SK-N-SH (cell line): ENCODE results near the gene CELA3B. TPM values are rescaled to one million over a fixed set of nuclear protein-coding genes. Genes with fewer than 3 reads are reported as not detected.

Experiments used
- CTCF ChIA-PET: fragments of 300-600, 350-600 bp; formaldehyde crosslinking; extraction: SDS; loops from one replicate; lab custom pipeline; 2021; lab: Yijun Ruan, JAX
- POLR2A ChIA-PET: fragments of 350-600 bp; sonication (Branson Sonifier 250); formaldehyde crosslinking; extraction: SDS; loops from one replicate; lab custom pipeline; 2020; ENCODE audit warnings: antibody characterized with exemption, inconsistent platforms; lab: Yijun Ruan, JAX
- DNase-seq: peaks from one replicate; pipeline ENCODE4 v3.0.0; 2012
- H2AFZ ChIP-seq: fragments of 200-600 bp; sonication (generic); 2 replicates; pipeline ENCODE4 v1.8.1; 2016; ENCODE audit warnings: antibody characterized with exemption, mild to moderate bottlenecking, low read depth
- H3F3A ChIP-seq: fragments of 200-600 bp; sonication (generic); replicated peaks from 2 replicates; pipeline ENCODE3; 2016; ENCODE audit warnings: antibody characterized with exemption, mild to moderate bottlenecking; ENCODE audit not compliant: insufficient read depth
- H3K27ac ChIP-seq, 2 experiments: fragments of 200-500 bp in 1 of 2; fragments of 200-600 bp in 1 of 2; sonication (Bioruptor generic) in 1 of 2; sonication (generic), shearing (Covaris generic) in 1 of 2; 2 replicates each; pipeline versions ENCODE4 v1.5.1 to v1.6.1; 2014 to 2016; ENCODE audit warnings: low read depth in 2 of 2, inconsistent platforms in 1 of 2, low read length in 1 of 2, mild to moderate bottlenecking in 1 of 2, mixed read lengths in 1 of 2
- H3K27me3 ChIP-seq: fragments of 200-600 bp; sonication (generic), shearing (Covaris generic); 2 replicates; pipeline ENCODE4 v1.6.1; 2016; ENCODE audit warnings: mixed run types; ENCODE audit not compliant: insufficient read depth
- H3K36me3 ChIP-seq, 2 experiments: fragments of 200-500 bp in 1 of 2; fragments of 200-600 bp in 1 of 2; sonication (Bioruptor generic) in 1 of 2; sonication (generic) in 1 of 2; replicated peaks in 1 of 2; 2 replicates each; pipeline versions ENCODE3 to v1.5.1; 2014 to 2016; ENCODE audit warnings: low read length in 1 of 2, mild to moderate bottlenecking in 1 of 2; ENCODE audit not compliant: insufficient read depth in 2 of 2, control insufficient read depth in 1 of 2
- H3K4me1 ChIP-seq, 2 experiments: fragments of 200-500 bp in 1 of 2; fragments of 200-600 bp in 1 of 2; sonication (Bioruptor generic) in 1 of 2; sonication (generic), shearing (Covaris generic) in 1 of 2; 2 replicates each; pipeline versions ENCODE4 v1.5.1 to v1.6.1; 2014 to 2016; ENCODE audit warnings: low read depth in 1 of 2, low read length in 1 of 2, mixed run types in 1 of 2; ENCODE audit not compliant: insufficient read depth in 2 of 2, control insufficient read depth in 1 of 2
- H3K4me2 ChIP-seq: fragments of 200-600 bp; sonication (generic), shearing (Covaris generic); 2 replicates; pipeline ENCODE4 v1.6.1; 2017; ENCODE audit warnings: mixed run types
- H3K4me3 ChIP-seq, 2 experiments: fragments of 200-500 bp in 1 of 2; fragments of 200-600 bp in 1 of 2; sonication (Bioruptor generic) in 1 of 2; sonication (generic), shearing (Covaris generic) in 1 of 2; 2 replicates each; pipeline versions ENCODE4 v1.5.1 to v1.8.1; 2014 to 2016; ENCODE audit warnings: low read depth in 2 of 2, inconsistent platforms in 1 of 2, low read length in 1 of 2, mild to moderate bottlenecking in 1 of 2, mixed read lengths in 1 of 2, moderate library complexity in 1 of 2
- H3K79me2 ChIP-seq: fragments of 200-600 bp; sonication (generic); 2 replicates; pipeline ENCODE4 v1.8.1; 2017; ENCODE audit warnings: mild to moderate bottlenecking; ENCODE audit not compliant: insufficient read depth
- H3K9ac ChIP-seq: fragments of 200-600 bp; sonication (generic); 2 replicates; pipeline ENCODE4 v1.6.1; 2017; ENCODE audit warnings: mixed run types
- H3K9me2 ChIP-seq: fragments of 200-600 bp; sonication (generic); 2 replicates; pipeline ENCODE4 v1.6.1; 2017; ENCODE audit warnings: mixed run types
- H3K9me3 ChIP-seq: fragments of 200-600 bp; sonication (generic); 2 replicates; pipeline ENCODE4 v1.6.1; 2017; ENCODE audit warnings: mixed run types, mild to moderate bottlenecking, moderate library complexity
- H4K20me1 ChIP-seq: fragments of 200-600 bp; sonication (generic); 2 replicates; pipeline ENCODE4 v1.6.1; 2017; ENCODE audit warnings: mild to moderate bottlenecking, mixed run types; ENCODE audit not compliant: insufficient read depth
- ELF1 ChIP-seq: IDR thresholded peaks from 2 replicates; pipeline ENCODE4 v1.4.0; 2012
- EP300 ChIP-seq, 2 experiments: IDR thresholded peaks; 2 replicates each; pipeline versions ENCODE4 v1.4.0 to v1.6.1; 2012; ENCODE audit warnings: borderline replicate concordance in 1 of 2, low read depth in 1 of 2, low read length in 1 of 2
- EZH2phosphoT487 ChIP-seq: fragments of 200-600 bp; sonication (generic); IDR thresholded peaks from 2 replicates; pipeline ENCODE4 v1.6.1; 2017; ENCODE audit warnings: low read depth, mixed run types, mild to moderate bottlenecking, antibody characterized with exemption, moderate library complexity, borderline replicate concordance
- FOSL2 ChIP-seq: IDR thresholded peaks from 2 replicates; pipeline ENCODE4 v1.4.0; 2012; ENCODE audit warnings: low read depth, mild to moderate bottlenecking, moderate library complexity, borderline replicate concordance
- GABPA ChIP-seq: IDR thresholded peaks from 2 replicates; pipeline ENCODE4 v1.4.0; 2012; ENCODE audit warnings: low read depth, mild to moderate bottlenecking
- MXI1 ChIP-seq: IDR thresholded peaks from 2 replicates; pipeline ENCODE4 v1.6.1; 2012; ENCODE audit warnings: mild to moderate bottlenecking, low read depth, low read length, improper control_type of control experiment
- NRF1 ChIP-seq: IDR thresholded peaks from 2 replicates; pipeline ENCODE4 v1.6.1; 2012; ENCODE audit warnings: low read depth, mild to moderate bottlenecking, low read length
- RAD21 ChIP-seq: IDR thresholded peaks from 2 replicates; pipeline ENCODE4 v1.6.1; 2012; ENCODE audit warnings: mild to moderate bottlenecking, low read length
- RCOR1 ChIP-seq: fragments of 150-350 bp; IDR thresholded peaks from 2 replicates; pipeline ENCODE4 v1.6.1; 2017; ENCODE audit warnings: antibody characterized with exemption, low read length
- RFX5 ChIP-seq: IDR thresholded peaks from 2 replicates; pipeline ENCODE4 v1.6.1; 2012; ENCODE audit warnings: mild to moderate bottlenecking, improper control_type of control experiment, low read length
- SIN3A ChIP-seq: IDR thresholded peaks from 2 replicates; pipeline ENCODE4 v1.6.1; 2012; ENCODE audit warnings: low read depth, mild to moderate bottlenecking, low read length, moderate library complexity, borderline replicate concordance
- WGBS: methylation state at CpG from one replicate; pipeline ENCODE4 v1.1.6; 2017; ENCODE audit warnings: low lambda C conversion rate; 5-methylcytosine and 5-hydroxymethylcytosine counted together
- polyA plus RNA-seq, 3 experiments: library from polyadenylated mRNA; depleted of rRNA; stranded (reverse); fragments of >200 nt; gene quantifications; 2 replicates each; pipeline ENCODE4 v1.2.3, GENCODE V29; 2012
- TF ChIP-seq, protein P1 (sequence below): IDR thresholded peaks from 2 replicates; pipeline ENCODE4 v1.4.0; 2012; ENCODE audit warnings: low read depth, borderline replicate concordance
- TF ChIP-seq, protein P2 (sequence below): fragments of 200-600 bp; sonication (generic); IDR thresholded peaks from 2 replicates; pipeline ENCODE4 v1.6.1; 2017; ENCODE audit warnings: antibody characterized with exemption, mild to moderate bottlenecking, moderate library complexity
- TF ChIP-seq, protein P3 (sequence below): fragments of 150-350 bp; IDR thresholded peaks from 2 replicates; pipeline ENCODE4 v1.6.1; 2016; ENCODE audit warnings: mild to moderate bottlenecking, low read depth, low read length
- TF ChIP-seq, protein P4 (sequence below): IDR thresholded peaks from 2 replicates; pipeline ENCODE4 v1.6.1; 2012; ENCODE audit warnings: mild to moderate bottlenecking, low read depth, low read length, moderate library complexity

The CELA3B gene
- polyA plus RNA-seq, 1 of the 3 experiments (the other 2 are of a cell fraction): not detected

DNA sequence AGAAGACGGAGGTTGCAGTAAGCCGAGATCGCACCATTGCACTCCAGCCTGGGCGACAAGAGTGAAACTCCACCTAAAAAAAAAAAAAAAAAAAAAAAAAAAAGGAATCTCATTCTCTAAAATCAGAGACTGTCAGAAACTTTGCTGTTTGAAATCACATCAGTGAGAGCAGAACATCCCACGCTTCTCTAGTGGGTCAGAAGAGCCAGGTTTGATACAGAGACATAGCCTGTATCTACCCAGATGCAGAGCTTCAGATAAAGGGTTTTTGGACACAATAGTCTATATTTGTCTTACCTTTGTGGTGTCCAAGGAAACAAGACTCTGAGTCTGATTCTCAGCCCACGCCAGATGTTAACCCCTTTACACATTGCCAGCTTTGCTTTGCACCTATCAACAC, 44.2 kb downstream of the CELA3B start:
- Histone ChIP-seq H3K9ac (no peak overlapping the region), H3K9me2 (no peaks in the 10 kb centered on the region), H3K4me2 (no peak overlapping the region), H3K79me2 (peaks cover 3% of the 10 kb centered on the region; the same call in 1 of the 2 replicates), H3K9me3 (no peaks in the 10 kb centered on the region), H3F3A (peaks cover 24% of the 10 kb centered on the region), H3K4me3 (no peak overlapping the region), H3K27me3 (no peaks in the 10 kb centered on the region), H3K36me3 (no peaks in the 10 kb centered on the region), H3K27ac (no peak overlapping the region), H2AFZ (no peak overlapping the region), H3K4me1 (peaks cover 0 to 5% of the 10 kb centered on the region in 2 experiments; a peak in 1 of 4 replicates), H4K20me1 (no peaks in the 10 kb centered on the region)
- TF ChIP-seq, protein P1, sequence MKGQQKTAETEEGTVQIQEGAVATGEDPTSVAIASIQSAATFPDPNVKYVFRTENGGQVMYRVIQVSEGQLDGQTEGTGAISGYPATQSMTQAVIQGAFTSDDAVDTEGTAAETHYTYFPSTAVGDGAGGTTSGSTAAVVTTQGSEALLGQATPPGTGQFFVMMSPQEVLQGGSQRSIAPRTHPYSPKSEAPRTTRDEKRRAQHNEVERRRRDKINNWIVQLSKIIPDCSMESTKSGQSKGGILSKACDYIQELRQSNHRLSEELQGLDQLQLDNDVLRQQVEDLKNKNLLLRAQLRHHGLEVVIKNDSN: no peak
- TF ChIP-seq RAD21 (no peak), FOSL2 (no peak), EP300 (IDR thresholded peaks at IDR 0.05; ENCODE audit: borderline replicate concordance in 1 of 2, low read depth in 1 of 2, low read length in 1 of 2) (no peak), RFX5 (no peak), SIN3A (no peak), NRF1 (no peak), ELF1 (no peak), MXI1 (no peak), RCOR1 (no peak), GABPA (no peak), EZH2phosphoT487 (no peak)
- TF ChIP-seq, protein P2, sequence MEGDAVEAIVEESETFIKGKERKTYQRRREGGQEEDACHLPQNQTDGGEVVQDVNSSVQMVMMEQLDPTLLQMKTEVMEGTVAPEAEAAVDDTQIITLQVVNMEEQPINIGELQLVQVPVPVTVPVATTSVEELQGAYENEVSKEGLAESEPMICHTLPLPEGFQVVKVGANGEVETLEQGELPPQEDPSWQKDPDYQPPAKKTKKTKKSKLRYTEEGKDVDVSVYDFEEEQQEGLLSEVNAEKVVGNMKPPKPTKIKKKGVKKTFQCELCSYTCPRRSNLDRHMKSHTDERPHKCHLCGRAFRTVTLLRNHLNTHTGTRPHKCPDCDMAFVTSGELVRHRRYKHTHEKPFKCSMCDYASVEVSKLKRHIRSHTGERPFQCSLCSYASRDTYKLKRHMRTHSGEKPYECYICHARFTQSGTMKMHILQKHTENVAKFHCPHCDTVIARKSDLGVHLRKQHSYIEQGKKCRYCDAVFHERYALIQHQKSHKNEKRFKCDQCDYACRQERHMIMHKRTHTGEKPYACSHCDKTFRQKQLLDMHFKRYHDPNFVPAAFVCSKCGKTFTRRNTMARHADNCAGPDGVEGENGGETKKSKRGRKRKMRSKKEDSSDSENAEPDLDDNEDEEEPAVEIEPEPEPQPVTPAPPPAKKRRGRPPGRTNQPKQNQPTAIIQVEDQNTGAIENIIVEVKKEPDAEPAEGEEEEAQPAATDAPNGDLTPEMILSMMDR: no peak
- TF ChIP-seq, protein P3, sequence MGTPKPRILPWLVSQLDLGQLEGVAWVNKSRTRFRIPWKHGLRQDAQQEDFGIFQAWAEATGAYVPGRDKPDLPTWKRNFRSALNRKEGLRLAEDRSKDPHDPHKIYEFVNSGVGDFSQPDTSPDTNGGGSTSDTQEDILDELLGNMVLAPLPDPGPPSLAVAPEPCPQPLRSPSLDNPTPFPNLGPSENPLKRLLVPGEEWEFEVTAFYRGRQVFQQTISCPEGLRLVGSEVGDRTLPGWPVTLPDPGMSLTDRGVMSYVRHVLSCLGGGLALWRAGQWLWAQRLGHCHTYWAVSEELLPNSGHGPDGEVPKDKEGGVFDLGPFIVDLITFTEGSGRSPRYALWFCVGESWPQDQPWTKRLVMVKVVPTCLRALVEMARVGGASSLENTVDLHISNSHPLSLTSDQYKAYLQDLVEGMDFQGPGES: no peak
- TF ChIP-seq, protein P4, sequence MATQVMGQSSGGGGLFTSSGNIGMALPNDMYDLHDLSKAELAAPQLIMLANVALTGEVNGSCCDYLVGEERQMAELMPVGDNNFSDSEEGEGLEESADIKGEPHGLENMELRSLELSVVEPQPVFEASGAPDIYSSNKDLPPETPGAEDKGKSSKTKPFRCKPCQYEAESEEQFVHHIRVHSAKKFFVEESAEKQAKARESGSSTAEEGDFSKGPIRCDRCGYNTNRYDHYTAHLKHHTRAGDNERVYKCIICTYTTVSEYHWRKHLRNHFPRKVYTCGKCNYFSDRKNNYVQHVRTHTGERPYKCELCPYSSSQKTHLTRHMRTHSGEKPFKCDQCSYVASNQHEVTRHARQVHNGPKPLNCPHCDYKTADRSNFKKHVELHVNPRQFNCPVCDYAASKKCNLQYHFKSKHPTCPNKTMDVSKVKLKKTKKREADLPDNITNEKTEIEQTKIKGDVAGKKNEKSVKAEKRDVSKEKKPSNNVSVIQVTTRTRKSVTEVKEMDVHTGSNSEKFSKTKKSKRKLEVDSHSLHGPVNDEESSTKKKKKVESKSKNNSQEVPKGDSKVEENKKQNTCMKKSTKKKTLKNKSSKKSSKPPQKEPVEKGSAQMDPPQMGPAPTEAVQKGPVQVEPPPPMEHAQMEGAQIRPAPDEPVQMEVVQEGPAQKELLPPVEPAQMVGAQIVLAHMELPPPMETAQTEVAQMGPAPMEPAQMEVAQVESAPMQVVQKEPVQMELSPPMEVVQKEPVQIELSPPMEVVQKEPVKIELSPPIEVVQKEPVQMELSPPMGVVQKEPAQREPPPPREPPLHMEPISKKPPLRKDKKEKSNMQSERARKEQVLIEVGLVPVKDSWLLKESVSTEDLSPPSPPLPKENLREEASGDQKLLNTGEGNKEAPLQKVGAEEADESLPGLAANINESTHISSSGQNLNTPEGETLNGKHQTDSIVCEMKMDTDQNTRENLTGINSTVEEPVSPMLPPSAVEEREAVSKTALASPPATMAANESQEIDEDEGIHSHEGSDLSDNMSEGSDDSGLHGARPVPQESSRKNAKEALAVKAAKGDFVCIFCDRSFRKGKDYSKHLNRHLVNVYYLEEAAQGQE: no peak
- CTCF ChIA-PET: interaction anchor here (0.9 to 1.6 kb wide), 3 partner anchors 57 to 651 kb away, joined by 3 read pairs; no protein-coding TSS in a partner anchor
- DNase-seq: no peak
- 97% methylated on average over 6 of the region's 6 CpGs for WGBS
- POLR2A ChIA-PET: no interaction called here
